ENCODE data around the gene CCDC144A.
"Not testable (repeated sequence)": the region's sequence is repeated elsewhere in the genome, so short reads cannot be mapped to it uniquely, and the experiment has no call there.

Gene CCDC144A

DNA sequence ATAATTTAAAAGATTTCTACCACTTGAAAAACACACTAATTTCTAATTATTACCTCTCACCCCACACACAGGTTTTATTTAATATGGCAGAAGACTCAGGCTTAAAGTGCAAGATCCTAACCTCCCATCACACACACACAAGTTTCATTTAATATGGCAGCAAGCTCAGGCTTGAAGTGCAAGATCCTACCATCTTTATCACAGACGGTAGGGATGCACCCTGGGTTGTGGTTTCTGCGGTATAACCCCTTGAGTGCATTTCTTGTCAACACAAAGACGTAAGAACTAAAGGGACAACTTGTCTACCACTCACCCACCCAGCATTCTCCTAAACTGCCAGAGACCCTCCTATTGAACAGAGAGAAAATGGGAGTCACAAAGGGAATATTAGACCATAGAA is 68.1 kb downstream of the CCDC144A start:
- DNase-seq, result not testable (repeated sequence)

DNA sequence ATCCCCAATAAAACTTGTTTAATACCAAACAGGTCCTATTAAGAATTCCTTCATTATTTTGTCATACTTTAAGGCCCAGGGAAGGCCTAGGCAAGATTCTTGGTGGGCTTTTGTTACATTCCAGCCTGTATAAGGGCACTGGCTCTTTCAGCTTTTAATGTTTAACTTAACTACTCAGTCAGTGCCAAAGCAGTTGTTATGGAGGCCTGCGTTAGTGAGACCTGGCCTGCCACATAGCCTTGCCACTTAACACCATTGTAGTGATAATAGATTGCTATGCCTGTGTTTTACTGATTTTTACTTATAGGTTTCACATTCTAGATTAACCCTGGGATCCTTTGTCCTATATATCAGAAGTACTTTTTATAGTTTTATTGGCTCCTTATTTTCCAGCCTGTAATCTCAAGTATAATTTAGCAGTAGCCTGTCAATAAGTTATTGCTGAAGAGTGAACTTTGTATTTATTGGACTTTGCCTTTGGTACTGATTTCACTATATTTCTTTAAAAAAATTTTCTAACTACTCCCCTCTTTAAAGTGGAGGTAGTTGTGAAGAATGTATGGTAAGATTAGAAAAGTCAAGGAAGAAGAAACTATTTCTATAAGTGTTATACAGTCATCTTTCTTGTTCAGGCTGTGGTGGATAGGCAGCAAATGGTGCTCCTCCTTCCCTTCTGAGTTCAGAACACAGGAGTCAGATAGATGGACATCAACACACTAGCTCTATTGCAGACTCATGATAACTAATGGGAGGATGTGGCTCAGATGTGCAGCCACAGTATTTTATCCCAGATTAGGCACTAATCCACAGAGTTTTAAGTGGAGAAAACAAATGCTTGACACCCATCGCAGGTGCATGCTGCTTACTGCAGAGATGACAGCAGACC is 78.5 kb downstream of the CCDC144A start:
- DNase-seq, result not testable (repeated sequence)

DNA sequence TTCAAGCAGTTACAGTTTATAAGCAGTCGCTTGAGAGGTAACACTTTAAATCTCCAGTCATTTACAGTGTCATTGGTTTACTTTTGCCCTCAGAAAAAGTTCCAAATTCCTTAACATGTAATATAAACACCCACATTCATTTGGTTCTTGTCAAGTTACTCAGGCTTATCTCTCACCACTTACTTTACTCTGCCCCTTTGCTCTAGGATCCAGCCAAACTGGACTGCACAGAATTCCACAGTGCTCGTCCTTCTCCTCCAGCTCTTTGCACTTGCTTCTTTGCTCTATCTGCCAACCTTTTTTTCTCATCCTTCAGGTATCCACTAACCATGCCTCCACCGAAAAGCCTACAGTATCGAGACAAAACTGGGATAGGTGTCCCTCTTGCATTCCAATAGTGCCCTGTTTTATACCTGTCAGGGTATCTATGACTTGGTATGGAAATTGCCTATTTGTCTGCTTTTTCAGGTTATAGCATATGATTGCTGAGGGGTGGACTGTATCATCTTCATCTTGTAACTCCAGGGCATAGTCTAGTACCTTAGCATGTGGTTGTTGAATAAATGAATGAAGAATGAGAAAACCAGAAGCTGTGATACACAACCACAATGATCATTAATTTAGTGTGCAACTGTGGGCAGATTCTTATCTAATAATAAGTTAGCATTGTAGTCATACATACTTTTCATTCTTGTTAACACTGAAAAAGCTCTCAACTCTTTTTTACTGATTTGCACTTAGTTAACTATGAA is 82.5 kb downstream of the CCDC144A start:
- DNase-seq, result not testable (repeated sequence)

DNA sequence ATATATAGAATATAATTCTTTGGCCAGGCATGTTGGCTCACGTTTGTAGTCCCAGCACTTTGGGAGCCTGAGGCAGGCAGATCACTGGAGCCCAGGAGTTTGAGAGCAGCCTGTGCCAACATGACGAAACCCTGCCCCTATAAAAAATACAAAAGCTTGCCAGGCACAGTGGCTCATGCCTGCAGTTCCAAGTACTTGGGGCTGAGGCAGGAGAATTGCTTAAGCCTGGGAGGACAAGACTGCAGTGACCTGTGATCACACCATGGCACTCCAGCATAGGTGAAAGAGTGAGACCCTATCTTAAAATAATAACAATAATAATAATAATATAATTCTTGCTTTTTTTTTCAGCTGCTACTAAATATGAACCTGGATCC is 83.1 kb downstream of the CCDC144A start:
- DNase-seq, result not testable (repeated sequence)

DNA sequence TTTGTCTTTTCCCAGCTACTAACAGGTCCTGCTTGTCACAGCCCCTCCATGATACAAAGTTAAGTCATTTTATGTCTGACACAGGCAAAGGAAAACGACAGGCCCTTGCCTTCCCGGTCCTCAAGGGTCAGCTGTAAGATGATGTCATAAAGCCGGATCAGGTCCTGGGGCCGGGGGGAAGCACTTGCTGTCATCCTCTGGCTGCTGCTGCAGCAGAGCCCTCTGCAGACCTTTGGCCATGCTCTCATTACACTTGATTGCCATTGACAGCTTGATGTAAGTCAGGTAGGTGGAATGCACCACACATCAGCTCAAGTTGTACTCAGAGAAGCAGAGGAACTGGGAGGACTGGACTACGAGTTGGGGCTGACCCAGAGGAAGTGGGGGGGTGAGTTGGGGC is 97.8 kb downstream of the CCDC144A start:
- DNase-seq, result not testable (repeated sequence)

DNA sequence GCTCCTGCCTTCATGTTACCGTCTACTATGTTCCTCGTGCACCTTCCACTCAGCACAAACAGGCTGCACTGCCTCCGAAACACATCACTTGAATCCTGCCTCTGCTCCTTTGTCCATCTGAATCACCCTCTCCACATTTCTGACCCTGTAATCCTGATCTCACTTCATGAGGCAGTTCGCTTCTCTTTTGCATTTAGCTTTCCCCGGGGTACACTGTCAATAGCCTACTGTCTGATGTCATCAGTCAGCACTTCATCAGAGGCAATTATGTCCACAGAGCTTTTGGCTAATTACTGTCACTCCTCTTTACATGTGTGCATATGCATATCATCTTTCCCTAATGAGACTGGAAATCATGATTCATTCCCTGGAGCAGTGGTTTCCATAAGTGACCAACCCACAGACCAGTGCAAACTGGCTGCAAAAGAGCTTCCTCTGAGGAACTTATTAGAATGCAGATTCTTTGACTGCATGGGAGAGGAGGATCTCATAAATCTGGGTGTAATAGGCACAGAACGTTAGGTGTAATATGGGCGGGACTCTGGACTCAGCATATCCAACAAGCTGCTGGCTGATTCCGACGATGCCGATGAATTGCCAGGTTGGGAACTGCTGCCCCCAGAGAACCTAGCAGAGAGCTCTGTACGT is 99.0 kb downstream of the CCDC144A start:
- DNase-seq, result not testable (repeated sequence)

DNA sequence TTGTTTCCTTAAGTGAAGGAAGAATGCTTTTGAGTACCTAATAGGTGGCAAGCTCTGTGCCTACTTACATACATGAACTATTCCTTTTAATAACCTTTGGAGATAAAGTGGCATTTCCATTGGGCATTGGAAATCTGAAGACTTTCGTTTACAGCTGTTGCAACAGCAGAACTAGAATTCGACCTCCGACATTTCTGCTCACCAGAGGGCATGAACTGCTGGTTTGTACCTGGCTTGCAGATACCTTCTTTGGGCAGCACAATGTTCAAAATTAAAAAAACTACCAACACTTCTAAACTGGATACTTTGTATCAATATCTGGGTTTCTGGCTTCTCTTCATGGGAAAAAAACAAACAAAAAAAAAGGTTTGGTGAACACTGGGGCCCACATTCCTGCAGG is 99.6 kb downstream of the CCDC144A start:
- DNase-seq, result not testable (repeated sequence)

DNA sequence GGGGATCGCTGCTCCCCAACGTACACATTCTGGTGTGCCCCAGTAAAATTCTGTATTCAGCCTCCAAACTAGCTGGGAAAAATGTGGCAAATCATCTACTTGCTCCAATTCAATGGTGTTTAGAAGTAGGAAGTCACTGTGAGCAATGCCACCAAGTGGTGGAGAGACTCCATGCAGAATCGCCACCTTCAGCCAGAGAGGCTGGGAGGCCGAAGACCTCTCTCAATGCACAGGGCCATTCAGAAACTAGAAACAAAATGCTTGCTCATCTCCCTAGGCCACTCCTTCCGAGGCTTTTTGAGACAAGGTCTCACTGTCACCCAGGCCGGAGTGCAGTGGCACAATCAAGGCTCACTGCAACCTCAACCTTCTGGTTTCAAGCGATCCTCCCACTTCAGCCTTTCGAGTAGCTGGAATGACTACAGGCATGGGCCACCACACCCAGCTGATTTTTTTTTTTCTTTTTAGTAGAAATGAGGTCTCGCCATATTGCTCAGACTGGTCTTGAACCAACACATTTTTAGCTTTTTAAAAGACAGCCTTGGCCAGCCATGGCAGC is 100.4 kb downstream of the CCDC144A start:
- not testable (repeated sequence) for DNase-seq

DNA sequence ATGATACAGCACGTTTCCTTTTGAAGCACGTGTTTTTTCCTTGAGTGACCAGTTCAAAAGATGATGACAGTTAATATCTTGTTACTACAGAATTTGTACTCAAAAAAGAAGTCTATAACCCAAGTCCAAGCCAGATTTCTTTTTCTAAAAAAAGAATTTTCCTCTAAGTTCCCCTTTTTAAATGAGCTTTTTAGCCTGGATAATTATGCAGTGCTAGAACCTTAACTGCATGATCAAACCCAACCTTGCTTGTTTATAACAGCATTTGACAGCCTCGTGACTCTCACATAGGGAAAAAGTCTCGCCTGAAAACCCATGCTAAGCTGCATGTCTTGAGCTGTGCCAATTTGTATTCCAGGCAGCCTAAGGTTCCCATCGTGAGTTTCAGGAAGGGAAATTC is 104.2 kb downstream of the CCDC144A start:
- not testable (repeated sequence) for DNase-seq

DNA sequence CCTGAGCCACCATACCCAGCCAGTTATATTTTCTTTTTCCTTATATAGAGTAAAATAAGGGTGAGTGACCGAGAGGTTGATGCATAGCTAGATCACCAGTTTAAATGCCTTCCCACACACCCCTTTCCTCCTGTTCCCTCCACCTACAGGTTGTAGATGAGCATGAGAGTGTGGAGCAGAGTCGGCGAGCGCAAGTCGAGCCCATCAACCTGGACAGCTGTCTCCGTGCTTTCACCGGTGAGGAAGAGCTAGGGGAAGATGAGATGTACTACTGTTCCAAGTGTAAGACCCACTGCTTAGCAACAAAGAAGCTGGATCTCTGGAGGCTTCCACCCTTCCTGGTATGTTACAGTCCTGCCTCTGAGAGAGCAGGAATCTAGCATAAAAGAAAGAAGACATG is 105.9 kb downstream of the CCDC144A start:
- not testable (repeated sequence) for DNase-seq

DNA sequence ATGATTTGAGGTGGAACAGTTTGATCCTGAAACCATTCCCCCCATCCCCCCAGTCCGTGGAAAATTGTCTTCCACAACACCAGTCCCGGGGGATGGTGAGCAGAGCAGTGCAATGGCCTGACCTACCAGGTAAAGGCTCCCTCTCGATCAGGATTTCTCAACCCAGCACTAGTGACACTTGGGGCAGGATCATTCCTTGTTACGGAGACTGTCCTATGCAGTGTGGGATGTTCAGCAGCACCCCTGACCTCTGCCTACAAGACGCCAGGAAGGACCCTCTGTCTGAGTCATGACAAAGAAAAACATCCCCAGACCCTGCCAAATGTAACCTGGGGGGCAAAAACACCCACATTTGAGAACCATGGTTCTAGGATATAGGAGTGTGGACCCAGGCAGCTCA is 114.8 kb downstream of the CCDC144A start:
- DNase-seq, result not testable (repeated sequence)

DNA sequence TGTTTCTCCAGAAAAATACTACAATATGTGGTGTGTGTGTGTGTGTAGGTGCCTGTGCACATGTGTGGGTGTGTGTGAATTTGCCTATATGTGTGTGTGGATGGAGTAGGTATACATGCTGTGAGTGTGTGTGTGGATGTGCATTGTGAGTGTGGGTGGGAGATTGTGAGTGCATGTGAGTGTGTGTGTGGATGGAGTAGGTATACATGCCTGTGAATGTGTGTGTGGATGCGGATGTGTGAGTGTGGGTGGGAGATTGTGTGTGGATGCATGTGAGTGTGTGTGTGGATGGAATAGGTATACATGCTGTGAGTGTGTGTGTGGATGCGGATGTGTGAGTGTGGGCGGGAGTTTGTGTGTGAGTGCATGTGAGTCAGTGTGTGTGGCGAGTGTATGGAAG is 116.6 kb downstream of the CCDC144A start:
- not testable (repeated sequence) for DNase-seq

DNA sequence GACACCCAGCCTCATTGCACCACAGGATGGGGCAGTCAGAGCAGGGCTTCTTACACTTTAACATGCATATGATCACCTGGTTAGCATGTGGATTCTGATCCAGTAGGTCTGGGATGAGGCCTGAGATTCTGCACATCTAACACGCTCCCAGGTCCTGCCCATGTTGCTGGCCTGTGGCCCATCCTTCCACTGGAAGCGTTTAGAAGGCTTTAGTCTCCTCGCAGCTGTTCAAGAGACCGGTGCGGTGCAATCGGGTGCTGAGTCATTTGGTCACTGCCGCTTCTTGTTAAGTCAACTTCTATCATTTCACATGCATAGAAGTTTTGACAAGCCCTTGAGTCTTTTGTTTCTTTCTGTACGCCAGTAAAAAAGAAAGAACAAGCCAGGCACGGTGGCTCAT is 117.6 kb downstream of the CCDC144A start:
- DNase-seq, result not testable (repeated sequence)

DNA sequence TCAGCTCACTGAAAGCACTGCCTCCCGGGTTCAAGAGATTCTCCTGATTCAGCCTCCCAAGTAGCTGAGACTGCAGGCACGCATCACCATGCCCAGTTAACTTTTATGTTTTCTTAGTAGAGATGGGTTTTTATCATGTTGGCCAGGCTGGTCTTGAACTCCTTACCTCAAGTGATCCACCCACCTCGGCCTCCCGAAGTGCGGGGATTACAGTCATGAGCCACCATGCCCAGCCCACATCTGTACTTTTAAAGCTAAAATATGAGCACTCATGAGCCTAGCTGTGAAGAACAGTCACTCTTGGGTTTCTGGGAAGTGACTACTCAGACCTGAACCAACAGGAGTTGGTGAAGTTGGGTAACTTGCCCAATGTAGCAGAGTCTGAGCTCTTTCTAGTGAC is 120.2 kb downstream of the CCDC144A start:
- DNase-seq, result not testable (repeated sequence)

DNA sequence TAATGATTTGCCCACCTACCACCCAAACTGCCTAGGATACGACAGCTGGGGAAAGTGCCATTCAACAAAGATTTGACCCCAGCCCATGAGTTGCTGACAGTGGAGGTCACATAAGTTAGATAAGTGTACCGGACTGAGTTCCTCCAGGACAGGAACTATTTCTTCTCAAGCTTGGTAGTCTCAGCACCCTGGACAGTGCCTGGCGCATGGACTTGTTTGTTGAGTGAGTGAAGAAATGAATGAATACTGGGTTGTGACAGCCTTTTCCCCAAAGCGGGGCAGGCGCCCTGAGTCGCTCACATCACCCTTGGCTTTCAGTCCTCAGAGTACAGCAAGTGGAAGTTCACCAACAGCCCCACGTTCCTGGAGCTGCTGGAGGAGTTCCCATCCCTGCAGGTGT is 122.1 kb downstream of the CCDC144A start:
- DNase-seq, result not testable (repeated sequence)

DNA sequence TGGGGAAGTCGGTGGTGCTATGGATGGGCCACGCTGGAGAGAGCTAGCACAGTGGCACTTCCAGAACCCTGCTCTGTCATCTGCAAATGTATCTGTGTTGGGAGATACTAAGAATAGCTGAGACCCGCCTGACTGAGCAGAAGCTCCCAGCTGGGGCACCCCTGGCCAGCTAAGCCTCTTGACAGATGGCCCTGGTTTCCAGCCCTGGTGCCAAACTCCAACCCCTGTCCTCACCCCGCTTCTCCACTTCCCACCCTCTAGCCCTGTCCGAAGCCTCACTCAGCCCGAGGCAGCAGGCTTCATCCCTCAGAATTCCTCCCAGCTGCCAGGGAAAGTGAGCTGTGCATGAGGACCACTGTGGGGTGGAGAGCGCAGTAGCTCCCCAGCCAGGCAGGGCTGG is 124.4 kb downstream of the CCDC144A start:
- DNase-seq, result no peak

DNA sequence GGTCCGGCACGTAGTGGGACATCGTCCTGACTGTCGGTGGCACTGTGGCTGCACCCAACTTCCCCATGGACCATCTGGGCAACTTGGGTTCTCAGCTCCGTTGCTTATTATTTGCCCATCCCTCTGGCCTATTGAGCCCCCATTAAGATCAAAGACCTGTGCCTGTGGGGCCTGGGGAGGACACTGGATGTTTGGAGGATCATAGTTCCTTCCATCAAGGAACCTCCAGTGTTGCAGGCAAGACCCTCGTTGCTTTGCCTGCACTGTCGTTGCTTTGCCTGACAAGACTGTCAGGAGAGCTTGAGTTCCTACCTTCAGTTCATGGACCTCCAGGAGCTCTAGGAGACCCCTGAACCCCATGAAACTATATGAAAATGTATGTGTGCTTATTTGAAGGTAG is 127.2 kb downstream of the CCDC144A start:
- no peak for DNase-seq

DNA sequence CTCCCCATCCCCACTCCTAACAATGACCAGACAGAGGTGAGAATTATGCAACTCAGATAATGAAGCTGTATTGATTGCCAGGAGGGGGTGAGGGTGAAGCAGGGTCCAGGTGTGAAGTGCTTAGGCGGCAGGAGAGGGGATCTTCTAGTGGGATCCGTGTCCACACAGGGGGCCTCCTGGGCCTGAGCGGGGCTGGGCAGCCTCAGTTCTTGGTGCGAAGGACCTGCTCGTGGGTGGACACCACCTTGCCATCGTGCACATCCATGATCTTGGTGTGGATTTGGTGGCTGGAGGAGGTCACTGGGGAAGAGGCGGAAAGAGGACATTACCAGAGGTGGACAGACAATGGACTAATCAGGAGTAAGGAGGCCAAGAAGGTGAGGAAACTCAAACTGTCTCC is 127.9 kb downstream of the CCDC144A start:
- DNase-seq, result not testable (repeated sequence)

DNA sequence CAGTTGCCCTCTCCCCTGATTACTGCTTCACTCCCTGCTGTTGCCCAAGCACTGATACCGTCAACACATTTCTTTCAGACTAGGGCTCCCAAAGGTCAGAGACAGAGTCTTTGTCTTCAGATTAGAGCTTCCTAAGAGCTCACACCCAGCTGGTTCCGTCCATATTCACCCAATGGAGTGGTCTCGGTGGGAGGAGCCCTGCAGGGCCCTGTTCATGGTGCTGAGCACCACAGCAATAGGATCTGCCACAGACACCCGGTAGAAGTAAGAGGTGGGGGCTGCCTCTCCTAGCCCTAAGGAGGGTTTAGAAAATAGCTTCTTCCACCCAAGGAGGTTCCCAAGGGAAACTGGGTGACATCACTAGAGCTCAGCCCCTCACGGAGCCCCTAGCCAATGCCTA is 128.3 kb downstream of the CCDC144A start:
- no peak for DNase-seq

DNA sequence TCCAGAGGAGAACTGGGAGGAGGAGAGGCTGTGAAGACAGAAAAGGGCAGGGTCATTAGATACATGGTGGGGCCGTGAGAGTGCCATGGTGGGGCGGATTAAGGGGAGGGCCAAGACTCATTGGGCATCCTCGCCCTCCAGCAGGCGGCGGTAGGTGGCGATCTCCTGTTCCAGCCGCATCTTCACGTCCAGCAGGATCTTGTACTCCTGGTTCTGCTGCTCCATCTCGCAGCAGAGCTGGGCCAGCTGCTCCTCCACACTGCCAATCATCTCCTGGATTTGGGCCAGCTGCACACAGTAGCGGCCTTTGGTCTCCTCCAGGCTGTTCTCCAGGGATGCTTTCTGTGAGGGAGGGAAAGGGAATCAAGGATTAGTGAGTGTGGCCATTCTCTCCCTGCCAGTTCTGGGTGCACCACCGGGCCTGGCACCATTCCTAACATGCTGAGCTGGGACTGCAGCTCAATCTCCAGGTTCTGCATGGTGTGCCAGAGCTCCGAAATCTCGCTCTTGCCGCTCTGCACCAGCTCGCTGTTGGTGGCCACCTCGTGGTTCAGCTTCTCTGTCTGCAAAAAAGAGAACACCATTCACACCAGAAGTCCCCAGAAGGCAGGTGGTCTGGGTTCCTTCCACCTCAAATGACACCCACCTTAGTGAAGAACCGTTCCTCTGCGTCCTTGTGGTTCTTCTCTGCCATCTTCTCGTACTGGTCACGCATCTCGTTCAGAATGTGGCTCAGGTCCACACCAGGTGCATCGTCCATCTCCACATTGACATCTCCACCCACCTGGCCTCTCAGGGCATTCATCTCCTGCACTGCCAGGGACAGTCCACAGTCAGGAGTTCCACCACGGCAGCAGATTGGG is 129.0 kb downstream of the CCDC144A start:
- no peak for DNase-seq

DNA sequence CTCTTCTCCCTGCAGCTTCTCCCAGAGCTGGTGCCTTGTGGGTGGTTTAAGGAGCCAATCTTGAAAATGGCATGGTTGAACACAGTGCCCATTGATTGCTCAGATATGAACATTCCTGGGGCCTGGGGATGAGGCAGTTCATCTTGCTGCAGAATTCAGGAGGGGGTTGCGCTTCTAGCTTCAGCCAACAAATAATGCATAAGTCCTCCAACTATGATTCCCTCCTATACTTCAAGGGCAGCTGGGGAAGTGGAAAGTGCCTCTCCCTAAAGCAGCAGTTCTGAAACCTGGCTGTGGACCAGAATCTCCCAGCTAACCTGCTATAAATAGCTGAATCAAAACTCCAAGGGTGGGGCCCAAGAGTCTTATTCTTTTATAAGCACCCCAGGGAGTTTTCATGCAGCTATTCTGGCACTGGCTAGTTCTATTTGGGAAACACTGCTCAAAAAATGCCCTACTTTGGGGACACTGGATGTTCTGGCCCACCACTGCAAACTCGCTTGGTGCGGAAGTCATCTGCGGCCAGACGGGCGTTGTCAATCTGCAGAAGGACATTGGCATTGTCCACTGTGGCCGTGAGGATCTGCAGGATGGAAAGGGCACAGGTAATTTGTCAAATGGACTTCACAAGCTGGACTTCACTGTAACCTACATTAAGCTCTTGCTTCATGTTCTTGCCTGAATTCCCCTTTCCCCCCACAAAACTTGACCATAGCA is 130.3 kb downstream of the CCDC144A start:
- DNase-seq, result no peak
